Measurements from ENCODE around the gene HIVEP2. TPM values are rescaled to one million over a fixed set of nuclear protein-coding genes. Genes with fewer than 3 reads are reported as not detected.

The HIVEP2 gene
- total RNA-seq, 1 donor from 2014 or later: 24.6 TPM

DNA sequence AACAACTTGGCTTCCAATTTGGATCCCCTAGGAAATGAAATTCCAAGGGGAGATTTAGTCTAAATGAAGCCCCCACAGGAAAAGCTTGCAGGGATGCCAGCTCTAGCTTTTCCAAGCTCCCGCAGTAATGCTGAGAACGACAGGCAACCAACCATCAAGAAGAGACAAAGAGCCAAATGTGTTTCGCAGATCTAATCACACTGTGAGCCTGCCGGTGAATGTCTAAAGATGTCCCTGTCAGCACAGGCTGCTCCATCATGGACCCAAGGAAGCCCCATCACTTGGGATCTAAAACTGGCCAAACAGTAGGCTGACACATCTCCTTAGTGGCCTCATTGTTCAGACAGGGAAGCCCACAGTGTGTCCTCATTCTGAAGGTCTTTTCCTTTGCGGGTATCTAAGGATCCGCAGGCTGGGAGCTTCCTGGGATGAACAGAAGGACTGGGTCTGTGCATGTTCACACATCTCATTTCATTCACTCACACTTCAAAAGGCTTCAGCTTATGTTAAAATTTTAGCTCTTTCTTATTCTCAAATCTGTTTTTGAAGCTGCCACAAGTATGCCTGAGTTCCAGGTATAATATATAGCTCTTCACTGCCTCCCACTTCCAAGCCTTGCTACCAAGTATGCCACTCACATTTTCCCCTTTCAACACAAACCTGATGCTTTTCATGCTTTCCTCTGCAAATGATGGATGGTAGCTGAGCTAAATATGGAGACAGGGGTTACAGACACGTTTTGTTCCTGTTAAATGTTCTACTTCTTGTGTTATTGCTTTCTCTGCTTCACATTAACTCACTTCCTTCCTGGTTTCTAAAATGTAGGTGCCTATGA, 229.8 kb downstream of the HIVEP2 start:
- Histone ChIP-seq H3K4me3 (ENCODE audit: low read depth, low read length) (no peak overlapping the region), H3K36me3 (ENCODE audit: control insufficient read depth, insufficient read depth, low read length) (no peaks in the 10 kb centered on the region), H3K27me3 (ENCODE audit: control insufficient read depth, insufficient read depth, low read length) (no peaks in the 10 kb centered on the region)
- TF ChIP-seq, protein P1, sequence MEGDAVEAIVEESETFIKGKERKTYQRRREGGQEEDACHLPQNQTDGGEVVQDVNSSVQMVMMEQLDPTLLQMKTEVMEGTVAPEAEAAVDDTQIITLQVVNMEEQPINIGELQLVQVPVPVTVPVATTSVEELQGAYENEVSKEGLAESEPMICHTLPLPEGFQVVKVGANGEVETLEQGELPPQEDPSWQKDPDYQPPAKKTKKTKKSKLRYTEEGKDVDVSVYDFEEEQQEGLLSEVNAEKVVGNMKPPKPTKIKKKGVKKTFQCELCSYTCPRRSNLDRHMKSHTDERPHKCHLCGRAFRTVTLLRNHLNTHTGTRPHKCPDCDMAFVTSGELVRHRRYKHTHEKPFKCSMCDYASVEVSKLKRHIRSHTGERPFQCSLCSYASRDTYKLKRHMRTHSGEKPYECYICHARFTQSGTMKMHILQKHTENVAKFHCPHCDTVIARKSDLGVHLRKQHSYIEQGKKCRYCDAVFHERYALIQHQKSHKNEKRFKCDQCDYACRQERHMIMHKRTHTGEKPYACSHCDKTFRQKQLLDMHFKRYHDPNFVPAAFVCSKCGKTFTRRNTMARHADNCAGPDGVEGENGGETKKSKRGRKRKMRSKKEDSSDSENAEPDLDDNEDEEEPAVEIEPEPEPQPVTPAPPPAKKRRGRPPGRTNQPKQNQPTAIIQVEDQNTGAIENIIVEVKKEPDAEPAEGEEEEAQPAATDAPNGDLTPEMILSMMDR (IDR thresholded peaks at IDR 0.05; ENCODE audit: insufficient read depth, low read length, poor library complexity, severe bottlenecking): no peak
- no peak for DNase-seq (ENCODE audit: low read depth)

DNA sequence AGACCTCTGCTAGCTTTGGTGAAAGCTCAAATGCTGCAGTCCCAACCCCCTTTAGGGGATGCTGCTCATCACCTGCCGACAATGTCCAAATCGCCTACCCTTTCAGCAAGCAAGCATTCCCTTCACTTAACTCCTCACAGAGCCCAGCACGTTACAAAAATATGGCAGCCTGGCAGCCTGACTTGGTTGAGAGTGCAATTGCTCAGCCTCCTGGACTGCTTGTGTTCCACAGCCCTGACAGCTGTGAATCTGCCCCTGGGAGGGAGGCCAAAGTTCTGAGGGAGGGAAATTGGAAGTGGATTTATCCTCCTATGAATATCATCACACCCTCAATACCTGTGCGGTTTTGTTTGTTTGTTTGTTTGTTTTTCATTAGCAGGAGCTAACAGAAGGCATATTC, 231.0 kb downstream of the HIVEP2 start:
- Histone ChIP-seq H3K27me3 (ENCODE audit: control insufficient read depth, insufficient read depth, low read length) (no peaks in the 10 kb centered on the region), H3K4me3 (ENCODE audit: low read depth, low read length) (no peak overlapping the region), H3K36me3 (ENCODE audit: control insufficient read depth, insufficient read depth, low read length) (no peaks in the 10 kb centered on the region)
- no peak for DNase-seq (ENCODE audit: low read depth)
- TF ChIP-seq, protein P1 (IDR thresholded peaks at IDR 0.05; ENCODE audit: insufficient read depth, low read length, poor library complexity, severe bottlenecking): no peak

DNA sequence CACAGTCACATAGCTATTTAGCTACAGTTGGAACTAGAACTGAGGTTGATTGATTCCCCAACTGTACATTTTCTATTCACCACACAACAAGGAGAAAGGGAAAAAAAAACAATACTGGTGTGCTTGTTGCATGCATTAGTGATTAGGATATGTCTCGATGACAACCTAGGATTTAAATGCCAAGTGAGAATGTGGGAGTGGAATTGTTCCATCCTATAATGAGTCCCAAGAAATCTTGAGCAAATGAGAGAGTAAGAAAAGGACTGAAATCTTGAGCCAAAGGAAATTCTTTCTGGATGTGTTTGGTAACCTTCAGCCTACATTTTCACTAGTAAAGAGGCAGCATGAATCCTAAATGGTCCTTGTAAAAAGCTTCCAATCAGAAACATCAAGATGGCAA, 232.7 kb downstream of the HIVEP2 start:
- Histone ChIP-seq H3K4me3 (ENCODE audit: low read depth, low read length) (no peak overlapping the region), H3K27me3 (ENCODE audit: control insufficient read depth, insufficient read depth, low read length) (no peaks in the 10 kb centered on the region), H3K36me3 (ENCODE audit: control insufficient read depth, insufficient read depth, low read length) (no peaks in the 10 kb centered on the region)
- no peak for DNase-seq (ENCODE audit: low read depth)
- TF ChIP-seq, protein P1 (IDR thresholded peaks at IDR 0.05; ENCODE audit: insufficient read depth, low read length, poor library complexity, severe bottlenecking): no peak

DNA sequence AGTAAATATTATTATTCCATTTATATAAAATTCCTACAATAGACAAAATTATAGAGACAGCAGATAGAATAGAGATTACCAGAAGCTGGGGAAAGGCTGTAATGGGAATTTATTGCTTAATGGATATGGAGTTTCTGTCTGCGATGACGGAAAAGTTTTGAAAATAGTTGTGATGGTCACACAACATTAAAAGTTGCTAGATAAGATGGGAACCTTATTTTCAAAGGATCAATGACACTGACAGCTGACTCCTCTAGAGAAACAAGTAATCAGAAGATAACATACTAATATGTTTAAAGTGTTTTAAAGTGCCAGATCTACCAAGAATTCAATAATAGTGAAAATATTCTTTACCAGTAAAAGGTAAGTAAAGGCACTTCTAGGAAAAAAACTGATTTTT, 236.3 kb downstream of the HIVEP2 start:
- H3K4me3 ChIP-seq (ENCODE audit: low read depth, low read length): no peak overlapping the region
- no peaks in the 10 kb centered on the region for H3K36me3 ChIP-seq (ENCODE audit: control insufficient read depth, insufficient read depth, low read length)
- TF ChIP-seq, protein P1 (IDR thresholded peaks at IDR 0.05; ENCODE audit: insufficient read depth, low read length, poor library complexity, severe bottlenecking): no peak
- no peak for DNase-seq (ENCODE audit: low read depth)
- H3K27me3 ChIP-seq (ENCODE audit: control insufficient read depth, insufficient read depth, low read length): no peaks in the 10 kb centered on the region

DNA sequence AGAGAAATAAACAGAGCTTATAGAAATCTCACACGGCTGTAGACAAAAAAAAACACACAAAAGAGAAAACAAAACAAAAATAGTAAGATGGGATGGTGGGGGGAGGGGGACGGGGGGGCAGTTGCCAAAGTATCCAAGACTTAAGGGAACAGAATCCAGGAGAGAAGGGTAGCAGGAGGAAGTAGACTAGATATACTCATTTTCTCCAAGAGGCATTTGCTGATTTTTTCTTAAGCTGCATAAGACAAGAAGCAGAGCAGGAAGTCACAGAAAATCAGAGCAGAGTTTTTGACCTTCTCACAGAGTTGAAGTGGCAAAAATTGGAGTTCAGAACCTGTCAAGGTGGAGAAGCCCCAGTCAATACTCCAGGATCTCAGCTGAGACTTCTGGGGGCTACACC, 237.7 kb downstream of the HIVEP2 start:
- TF ChIP-seq, protein P1 (IDR thresholded peaks at IDR 0.05; ENCODE audit: insufficient read depth, low read length, poor library complexity, severe bottlenecking): no peak
- Histone ChIP-seq H3K36me3 (ENCODE audit: control insufficient read depth, insufficient read depth, low read length) (no peaks in the 10 kb centered on the region), H3K4me3 (ENCODE audit: low read depth, low read length) (no peak overlapping the region), H3K27me3 (ENCODE audit: control insufficient read depth, insufficient read depth, low read length) (no peaks in the 10 kb centered on the region)
- no peak for DNase-seq (ENCODE audit: low read depth)

DNA sequence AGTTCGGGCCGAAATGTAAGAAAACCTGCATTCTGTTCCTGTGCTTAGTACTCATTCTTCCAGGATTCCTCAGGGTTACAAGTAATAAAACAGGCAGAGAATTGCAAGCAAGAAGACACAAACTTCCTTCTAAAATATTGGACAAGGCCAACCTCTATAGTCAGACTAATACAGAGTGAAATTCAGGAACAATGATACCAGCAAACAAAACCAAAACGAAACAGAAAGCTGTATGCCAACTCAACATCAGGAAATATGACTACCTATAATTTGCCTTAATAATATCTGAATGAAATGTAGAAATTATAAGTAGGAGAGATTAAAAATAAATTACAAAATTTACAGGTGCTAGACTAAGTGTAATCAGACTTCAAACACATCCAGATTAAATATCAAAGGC, 238.8 kb downstream of the HIVEP2 start:
- no peaks in the 10 kb centered on the region for H3K27me3 ChIP-seq (ENCODE audit: control insufficient read depth, insufficient read depth, low read length)
- TF ChIP-seq, protein P1 (IDR thresholded peaks at IDR 0.05; ENCODE audit: insufficient read depth, low read length, poor library complexity, severe bottlenecking): no peak
- no peak for DNase-seq (ENCODE audit: low read depth)
- H3K36me3 ChIP-seq (ENCODE audit: control insufficient read depth, insufficient read depth, low read length): no peaks in the 10 kb centered on the region
- no peak overlapping the region for H3K4me3 ChIP-seq (ENCODE audit: low read depth, low read length)
